C4-2B (cell line): ENCODE results near the gene NUP35.

Experiments
- ZFX ChIP-seq: fragments of 450-650 bp; IDR thresholded peaks from 2 replicates; pipeline ENCODE4 v1.6.1; 2017
- TF ChIP-seq, protein P1 (sequence below): fragments of 450-650 bp; conservative IDR thresholded peaks from 2 replicates; pipeline ENCODE4 v1.5.1; 2017; ENCODE audit warnings: mild to moderate bottlenecking

DNA sequence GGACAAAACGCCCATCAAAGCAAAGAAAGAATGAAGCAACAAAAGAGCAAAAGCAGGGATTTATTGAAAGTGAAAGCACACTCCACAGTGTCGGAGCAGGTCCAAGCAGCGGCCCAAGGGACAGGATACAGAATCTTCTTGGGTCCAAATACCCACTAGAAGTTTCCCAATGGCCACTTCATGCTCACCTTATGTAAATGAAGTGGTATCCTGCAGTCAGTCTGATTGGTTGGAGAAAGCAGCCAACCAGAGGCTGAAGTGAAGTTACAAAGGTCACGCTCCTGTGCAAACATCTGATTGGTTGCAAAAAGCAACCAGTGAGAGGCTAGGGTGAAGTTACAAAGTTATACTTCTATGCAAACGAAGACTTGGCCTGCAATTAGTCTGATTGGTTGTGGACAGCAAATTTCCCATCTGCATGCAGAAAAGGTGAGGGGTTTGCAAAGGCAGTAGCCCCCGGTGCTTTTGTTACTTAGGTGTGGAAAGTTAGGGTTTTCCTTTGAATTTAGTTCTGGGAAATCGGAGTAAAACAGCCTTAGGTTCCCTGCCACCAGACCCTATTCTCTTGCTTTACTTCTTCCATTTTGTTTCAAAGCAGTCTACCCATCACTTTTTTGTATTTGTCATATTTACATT is 32.8 kb upstream of the NUP35 start:
- TF ChIP-seq, protein P1, sequence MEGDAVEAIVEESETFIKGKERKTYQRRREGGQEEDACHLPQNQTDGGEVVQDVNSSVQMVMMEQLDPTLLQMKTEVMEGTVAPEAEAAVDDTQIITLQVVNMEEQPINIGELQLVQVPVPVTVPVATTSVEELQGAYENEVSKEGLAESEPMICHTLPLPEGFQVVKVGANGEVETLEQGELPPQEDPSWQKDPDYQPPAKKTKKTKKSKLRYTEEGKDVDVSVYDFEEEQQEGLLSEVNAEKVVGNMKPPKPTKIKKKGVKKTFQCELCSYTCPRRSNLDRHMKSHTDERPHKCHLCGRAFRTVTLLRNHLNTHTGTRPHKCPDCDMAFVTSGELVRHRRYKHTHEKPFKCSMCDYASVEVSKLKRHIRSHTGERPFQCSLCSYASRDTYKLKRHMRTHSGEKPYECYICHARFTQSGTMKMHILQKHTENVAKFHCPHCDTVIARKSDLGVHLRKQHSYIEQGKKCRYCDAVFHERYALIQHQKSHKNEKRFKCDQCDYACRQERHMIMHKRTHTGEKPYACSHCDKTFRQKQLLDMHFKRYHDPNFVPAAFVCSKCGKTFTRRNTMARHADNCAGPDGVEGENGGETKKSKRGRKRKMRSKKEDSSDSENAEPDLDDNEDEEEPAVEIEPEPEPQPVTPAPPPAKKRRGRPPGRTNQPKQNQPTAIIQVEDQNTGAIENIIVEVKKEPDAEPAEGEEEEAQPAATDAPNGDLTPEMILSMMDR, result no peak
- no peak for TF ChIP-seq ZFX
